CD14-positive monocyte (primary cell): ENCODE measurements around the gene VIPR1. TPM values are rescaled to one million over a fixed set of nuclear protein-coding genes. Genes with fewer than 3 reads are reported as not detected.

Experiments
- DNase-seq, 3 donors: peaks; one replicate each; pipeline ENCODE4 v3.0.0-alpha.2; 2011 to 2022
- H2AFZ ChIP-seq: 2 replicates; pipeline ENCODE4 v1.6.0; 2012; ENCODE audit warnings: mild to moderate bottlenecking, low read depth, low read length, inconsistent platforms; ENCODE audit not compliant: insufficient read depth, poor library complexity, severe bottlenecking
- H3K27ac ChIP-seq, 2 donors: 1 replicate in 1 of 2; 2 replicates in 1 of 2; pipeline ENCODE4 v1.5.1; 2012 to 2013; ENCODE audit warnings: low read length in 2 of 2, control low read depth in 1 of 2, inconsistent platforms in 1 of 2, low read depth in 1 of 2, mild to moderate bottlenecking in 1 of 2
- H3K27me3 ChIP-seq, 2 donors: one replicate each; pipeline versions ENCODE4 v1.6.0 to v1.6.1; 2011 to 2013; ENCODE audit warnings: low read length in 2 of 2; ENCODE audit not compliant: control insufficient read depth in 2 of 2, insufficient read depth in 2 of 2
- H3K36me3 ChIP-seq, 2 donors: replicated peaks in 1 of 2; 1 replicate in 1 of 2; 2 replicates in 1 of 2; pipeline versions ENCODE4 v1.5.1 to v1.6.1; 2012 to 2013; ENCODE audit warnings: low read length in 2 of 2, control low read depth in 1 of 2, inconsistent platforms in 1 of 2, mild to moderate bottlenecking in 1 of 2; ENCODE audit not compliant: insufficient read depth in 2 of 2, control insufficient read depth in 1 of 2
- H3K4me1 ChIP-seq, 2 donors: 1 replicate in 1 of 2; 2 replicates in 1 of 2; pipeline versions ENCODE4 v1.5.1 to v1.6.1; 2012 to 2013; ENCODE audit warnings: low read length in 2 of 2, control low read depth in 1 of 2, inconsistent platforms in 1 of 2, mild to moderate bottlenecking in 1 of 2, moderate library complexity in 1 of 2; ENCODE audit not compliant: insufficient read depth in 2 of 2, control insufficient read depth in 1 of 2
- H3K4me2 ChIP-seq: replicated peaks from 2 replicates; pipeline ENCODE3; 2012; ENCODE audit warnings: low read length, moderate library complexity, mild to moderate bottlenecking; ENCODE audit not compliant: poor library complexity, severe bottlenecking; ENCODE audit errors: extremely low read depth
- H3K4me3 ChIP-seq, 3 experiments: fragments of 200-600 bp in 1 of 3; sonication (generic) in 1 of 3; replicated peaks in 1 of 3; 1 replicate in 2 of 3; 2 replicates in 1 of 3; pipeline ENCODE4 v1.5.1; 2011 to 2013; ENCODE audit warnings: low read length in 3 of 3, mild to moderate bottlenecking in 3 of 3, control low read depth in 2 of 3, low read depth in 2 of 3, inconsistent platforms in 1 of 3, moderate library complexity in 1 of 3
- H3K79me2 ChIP-seq: 2 replicates; pipeline ENCODE4 v1.6.0; 2012; ENCODE audit warnings: mild to moderate bottlenecking, control low read depth, inconsistent platforms, low read length, moderate library complexity; ENCODE audit not compliant: insufficient read depth
- H3K9ac ChIP-seq: 2 replicates; pipeline ENCODE4 v1.6.0; 2017; ENCODE audit warnings: low read length, mild to moderate bottlenecking; ENCODE audit not compliant: insufficient read depth, poor library complexity, severe bottlenecking
- H3K9me3 ChIP-seq, 2 donors: replicated peaks in 1 of 2; 1 replicate in 1 of 2; 2 replicates in 1 of 2; pipeline versions ENCODE4 v1.5.1 to v1.6.1; 2012 to 2013; ENCODE audit warnings: low read length in 2 of 2, control low read depth in 1 of 2; ENCODE audit not compliant: control insufficient read depth in 1 of 2, insufficient read depth in 1 of 2
- H4K20me1 ChIP-seq: 2 replicates; pipeline ENCODE4 v1.6.0; 2012; ENCODE audit warnings: mild to moderate bottlenecking, low read length, control low read depth, moderate library complexity; ENCODE audit not compliant: insufficient read depth
- H3K27ac Mint-ChIP-seq, 7 donors: one replicate each; pipeline ENCODE4 v1.8.0; 2020; ENCODE audit warnings: mild to moderate bottlenecking in 7 of 7, mixed read lengths in 7 of 7, moderate library complexity in 6 of 7, inconsistent platforms in 2 of 7
- H3K27me3 Mint-ChIP-seq, 3 donors: one replicate each; pipeline ENCODE4 v1.8.0; 2021 to 2022; ENCODE audit warnings: low read depth in 3 of 3, mild to moderate bottlenecking in 3 of 3, mixed read lengths in 3 of 3, moderate library complexity in 3 of 3, inconsistent platforms in 1 of 3
- H3K36me3 Mint-ChIP-seq, 2 donors: one replicate each; pipeline ENCODE4 v1.8.0; 2020; ENCODE audit warnings: mixed read lengths in 2 of 2, inconsistent platforms in 1 of 2, mild to moderate bottlenecking in 1 of 2
- H3K4me1 Mint-ChIP-seq: one replicate; pipeline ENCODE4 v1.8.0; 2020; ENCODE audit warnings: mild to moderate bottlenecking, mixed read lengths
- H3K4me3 Mint-ChIP-seq, 2 donors: one replicate each; pipeline ENCODE4 v1.8.0; 2020; ENCODE audit warnings: mild to moderate bottlenecking in 2 of 2, mixed read lengths in 2 of 2, moderate library complexity in 1 of 2
- H3K9me3 Mint-ChIP-seq, 7 donors: one replicate each; pipeline ENCODE4 v1.8.0; 2020 to 2022; ENCODE audit warnings: mixed read lengths in 7 of 7, mild to moderate bottlenecking in 6 of 7, moderate library complexity in 6 of 7, inconsistent platforms in 2 of 7
- CTCF ChIP-seq: fragments of 200-600 bp; IDR thresholded peaks from one replicate; pipeline ENCODE4 v1.8.0; 2022; ENCODE audit warnings: antibody characterized with exemption, mild to moderate bottlenecking
- WGBS: methylation state at CpG from one replicate; pipeline ENCODE4 v1.1.5; 2013; ENCODE audit warnings: missing lambda C conversion rate; ENCODE audit not compliant: insufficient coverage; 5-methylcytosine and 5-hydroxymethylcytosine counted together
- intact Hi-C, 2 donors: fragments of 100-400 bp; cut with micrococcal nuclease; formaldehyde crosslinking; loops; one replicate each; pipeline versions ENCODE4 v1.15.0 to v1.15.1; 2023
- polyA plus RNA-seq, 3 donors: library from polyadenylated mRNA; depleted of rRNA in 1 of 3; unstranded in 2 of 3; stranded (reverse) in 1 of 3; fragments of 300-500 nt in 2 of 3; fragments of >200 nt in 1 of 3; fragmentation: Illumina TruSeq in 2 of 3; gene quantifications; 1 replicate in 2 of 3; 2 replicates in 1 of 3; pipeline ENCODE4 v1.2.3, GENCODE V29; 2012 to 2021

VIPR1 gene
- polyA plus RNA-seq, 3 donors = 15.5 to 80.9 (median 16.0) TPM

DNA sequence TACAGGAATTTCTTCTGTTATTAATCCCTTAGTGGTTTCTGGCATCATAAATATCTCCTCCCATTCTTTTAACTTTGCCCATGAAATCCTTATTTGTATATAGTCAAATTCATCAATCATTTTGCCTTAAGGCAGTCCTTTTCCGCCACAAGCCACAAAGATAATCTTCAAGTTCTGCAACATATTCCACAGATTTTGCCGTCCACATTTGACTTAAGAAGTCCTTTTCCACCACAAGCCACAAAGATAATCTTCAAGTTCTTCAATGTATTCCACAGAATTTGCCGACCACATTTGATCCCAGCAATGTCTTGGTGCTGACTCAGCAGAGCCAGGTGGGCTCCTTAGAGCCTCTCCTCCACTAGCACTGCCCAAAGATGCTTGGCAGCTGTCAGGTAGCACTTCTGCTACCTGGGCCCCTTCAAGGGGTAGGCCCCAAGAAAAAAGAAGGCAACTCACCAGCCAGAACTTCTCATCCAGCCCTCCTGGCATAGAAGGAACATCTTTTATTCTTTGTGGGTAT is 44.3 kb downstream of the VIPR1 start:
- DNase-seq = no peak
- peaks cover 5 to 15% of the 10 kb centered on the region in 2 donors for H3K4me1 ChIP-seq
- H3K36me3 ChIP-seq = peaks cover 11 to 37% of the 10 kb centered on the region in 2 donors
- Mint-ChIP-seq H3K36me3 (peaks cover 31 to 36% of the 10 kb centered on the region in 2 donors), H3K9me3 (peaks cover 0 to 1% (median 0%) of the 10 kb centered on the region in 7 donors), H3K4me1 (peaks cover 9% of the 10 kb centered on the region), H3K4me3 (no peak overlapping the region), H3K27me3 (peaks cover 0 to 3% (median 0%) of the 10 kb centered on the region in 3 donors), H3K27ac (no peak overlapping the region)
- H3K4me2 ChIP-seq = no peak overlapping the region
- H3K79me2 ChIP-seq = no peaks in the 10 kb centered on the region
- no peak for TF ChIP-seq CTCF
- no peak overlapping the region for H3K4me3 ChIP-seq
- no peaks in the 10 kb centered on the region for H4K20me1 ChIP-seq
- no peak overlapping the region for H3K27ac ChIP-seq
- WGBS = 87% methylated on average over 3 of the region's 3 CpGs
- intact Hi-C loops = loop anchor here (5.0 to 10.0 kb wide), 3 partner anchors 44 to 652 kb away; partner anchors contain the start of gene VIPR1 (in 1 of the 2)
- no peak overlapping the region for H3K9ac ChIP-seq
- H3K9me3 ChIP-seq = no peaks in the 10 kb centered on the region
- no peaks in the 10 kb centered on the region for H3K27me3 ChIP-seq
- H2AFZ ChIP-seq = no peak overlapping the region

DNA sequence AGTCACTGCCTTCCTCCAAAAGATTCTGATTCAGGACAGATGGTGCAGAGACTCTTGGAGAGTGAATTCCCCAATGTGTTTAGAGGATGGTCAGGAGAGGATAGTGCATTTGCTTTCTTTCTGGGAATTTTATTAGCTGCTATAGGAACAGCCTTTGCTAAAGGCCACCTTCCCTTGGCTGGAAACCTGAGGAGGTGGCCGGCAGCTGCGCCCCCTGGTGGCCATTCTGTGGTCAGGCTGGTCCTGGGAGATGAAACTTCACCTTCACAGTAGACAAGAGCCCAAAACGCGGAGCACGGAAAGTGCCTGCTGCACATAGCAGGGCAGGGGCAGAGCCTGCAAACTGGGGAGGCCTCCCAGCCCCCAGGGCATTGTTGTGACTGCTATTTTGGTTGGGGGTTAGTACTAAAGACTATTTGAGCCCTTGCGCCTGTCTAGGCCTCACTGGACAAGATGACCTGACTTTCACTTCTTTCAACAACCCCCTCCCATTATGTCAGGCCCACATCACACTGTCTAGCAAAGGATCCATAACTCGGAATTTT is 45.0 kb downstream of the VIPR1 start:
- peak; percentile 97 for TF ChIP-seq CTCF
- H3K27ac Mint-ChIP-seq = no peak overlapping the region
- H3K36me3 ChIP-seq = peaks cover 17 to 45% of the 10 kb centered on the region in 2 donors
- no peak overlapping the region for H3K9ac ChIP-seq
- no peaks in the 10 kb centered on the region for H3K27me3 ChIP-seq
- peak; percentile 38 to 52 (median 52) for DNase-seq
- H3K4me2 ChIP-seq = no peak overlapping the region
- H3K4me1 Mint-ChIP-seq = peaks cover 5% of the 10 kb centered on the region
- H3K79me2 ChIP-seq = no peaks in the 10 kb centered on the region
- no peaks in the 10 kb centered on the region for H3K27me3 Mint-ChIP-seq
- peaks cover 36 to 44% of the 10 kb centered on the region in 2 donors for H3K36me3 Mint-ChIP-seq
- H3K4me3 Mint-ChIP-seq = no peak overlapping the region
- H3K4me3 ChIP-seq = no peak overlapping the region
- H2AFZ ChIP-seq = no peak overlapping the region
- no peak overlapping the region for H3K27ac ChIP-seq
- peaks cover 5 to 9% of the 10 kb centered on the region in 2 donors for H3K4me1 ChIP-seq
- no peaks in the 10 kb centered on the region for H4K20me1 ChIP-seq
- intact Hi-C loops = loop anchor here (5.0 to 10.0 kb wide), 3 partner anchors 45 to 653 kb away; partner anchors contain the start of gene VIPR1 (in 1 of the 2)
- 48% methylated on average over 5 of the region's 7 CpGs for WGBS
- no peaks in the 10 kb centered on the region for H3K9me3 ChIP-seq
- H3K9me3 Mint-ChIP-seq = peaks cover 0 to 1% (median 0%) of the 10 kb centered on the region in 7 donors
